Ishikawa (cell line): Measurements from ENCODE around the gene JPH2.

ENCODE experiments used
- CEBPB ChIP-seq: IDR thresholded peaks from 2 replicates; pipeline ENCODE4 v1.6.1; 2012
- CREB1 ChIP-seq: IDR thresholded peaks from 2 replicates; pipeline ENCODE4 v1.6.1; 2012; ENCODE audit warnings: low read depth
- EP300 ChIP-seq: IDR thresholded peaks from 2 replicates; pipeline ENCODE4 v1.6.1; 2012; ENCODE audit warnings: borderline replicate concordance
- FOXM1 ChIP-seq: IDR thresholded peaks from 2 replicates; pipeline ENCODE4 v1.6.1; 2012; ENCODE audit warnings: low read depth, borderline replicate concordance
- TAF1 ChIP-seq: IDR thresholded peaks from 2 replicates; pipeline ENCODE4 v1.6.1; 2012; ENCODE audit warnings: low read depth, mild to moderate bottlenecking
- TEAD4 ChIP-seq: IDR thresholded peaks from 2 replicates; pipeline ENCODE4 v1.6.1; 2012
- TF ChIP-seq, protein P1 (sequence below): IDR thresholded peaks from 2 replicates; pipeline ENCODE4 v1.6.1; 2012
- TF ChIP-seq, protein P2 (sequence below): IDR thresholded peaks from 2 replicates; pipeline ENCODE4 v1.6.1; 2012

DNA sequence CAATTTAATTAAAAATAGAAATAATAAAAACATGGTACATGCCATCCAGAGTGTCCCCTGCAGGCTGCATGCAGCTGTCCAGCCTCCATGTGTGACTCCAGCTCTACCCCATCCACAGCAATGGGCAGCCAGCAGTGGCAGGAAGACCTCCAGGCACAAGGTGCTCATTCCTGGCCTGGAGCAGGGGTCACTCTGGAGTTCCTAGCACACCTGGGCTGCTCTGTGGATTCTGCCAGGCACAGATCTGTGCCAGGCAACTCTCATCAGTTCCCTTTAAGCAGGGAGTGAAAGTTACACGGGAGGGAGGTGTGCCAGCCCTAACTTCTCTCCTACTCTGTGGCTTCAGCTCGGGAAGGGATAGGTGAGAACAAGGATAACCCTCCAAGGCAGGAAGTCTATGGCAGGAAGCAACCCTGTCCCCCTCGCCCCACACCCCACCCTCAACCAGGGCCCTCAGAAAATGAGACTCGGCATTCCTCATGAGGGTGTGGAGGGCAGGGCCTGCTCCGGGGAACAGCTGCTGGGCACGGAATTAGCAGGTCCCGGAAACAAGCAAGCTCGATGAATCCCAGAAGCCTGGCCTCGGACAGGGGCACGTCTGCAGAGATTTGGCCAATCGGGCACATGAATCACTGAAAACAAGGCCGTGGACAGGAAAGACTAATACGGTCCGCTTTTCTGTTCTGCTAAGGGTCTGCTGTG, 10.0 kb downstream of the JPH2 start:
- TF ChIP-seq, protein P1, sequence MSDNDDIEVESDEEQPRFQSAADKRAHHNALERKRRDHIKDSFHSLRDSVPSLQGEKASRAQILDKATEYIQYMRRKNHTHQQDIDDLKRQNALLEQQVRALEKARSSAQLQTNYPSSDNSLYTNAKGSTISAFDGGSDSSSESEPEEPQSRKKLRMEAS: no peak
- TF ChIP-seq, protein P2, sequence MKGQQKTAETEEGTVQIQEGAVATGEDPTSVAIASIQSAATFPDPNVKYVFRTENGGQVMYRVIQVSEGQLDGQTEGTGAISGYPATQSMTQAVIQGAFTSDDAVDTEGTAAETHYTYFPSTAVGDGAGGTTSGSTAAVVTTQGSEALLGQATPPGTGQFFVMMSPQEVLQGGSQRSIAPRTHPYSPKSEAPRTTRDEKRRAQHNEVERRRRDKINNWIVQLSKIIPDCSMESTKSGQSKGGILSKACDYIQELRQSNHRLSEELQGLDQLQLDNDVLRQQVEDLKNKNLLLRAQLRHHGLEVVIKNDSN: no peak
- TF ChIP-seq CREB1 (no peak), TAF1 (no peak), FOXM1 (no peak), TEAD4 (no peak), CEBPB (no peak), EP300 (no peak)
